H1 (cell line): ENCODE results near the gene GRK5.
"Not testable (repeated sequence)": the region's sequence is repeated elsewhere in the genome, so short reads cannot be mapped to it uniquely, and the experiment has no call there.

Source experiments
- CEBPB ChIP-seq: IDR thresholded peaks from 2 replicates; pipeline ENCODE4 v1.6.1; 2012; ENCODE audit warnings: low read depth, low read length
- CTCF ChIP-seq, 3 experiments: IDR thresholded peaks; 1 replicate in 2 of 3; 2 replicates in 1 of 3; pipeline versions ENCODE4 v1.5.1 to v1.6.1; 2011; ENCODE audit warnings: low read length in 3 of 3, mild to moderate bottlenecking in 3 of 3, inconsistent platforms in 2 of 3, low read depth in 1 of 3, moderate library complexity in 1 of 3; ENCODE audit not compliant: insufficient read depth in 1 of 3; ENCODE audit errors: control extremely low read depth in 1 of 3
- EP300 ChIP-seq, 2 experiments: IDR thresholded peaks; 1 replicate in 1 of 2; 2 replicates in 1 of 2; pipeline ENCODE4 v1.6.1; 2011 to 2012; ENCODE audit warnings: low read depth in 2 of 2, low read length in 2 of 2, mild to moderate bottlenecking in 2 of 2, borderline replicate concordance in 1 of 2, inconsistent platforms in 1 of 2, moderate library complexity in 1 of 2
- EZH2 ChIP-seq: fragments of 200-600 bp; sonication (generic); IDR thresholded peaks from 2 replicates; pipeline ENCODE4 v1.7.1; 2012; ENCODE audit warnings: low read depth, mild to moderate bottlenecking, moderate library complexity, low read length, inconsistent platforms; ENCODE audit not compliant: severe bottlenecking
- GABPA ChIP-seq: IDR thresholded peaks from 2 replicates; pipeline ENCODE4 v1.6.1; 2011; ENCODE audit warnings: mild to moderate bottlenecking, low read length, moderate library complexity, borderline replicate concordance; ENCODE audit not compliant: insufficient read depth
- GTF2F1 ChIP-seq: IDR thresholded peaks from 2 replicates; pipeline ENCODE4 v1.6.1; 2012; ENCODE audit warnings: low read depth, low read length, improper control_type of control experiment, borderline replicate concordance
- HDAC2 ChIP-seq, 2 experiments: fragments of 300-600 bp in 1 of 2; sonication (generic) in 1 of 2; IDR thresholded peaks; 2 replicates each; pipeline ENCODE4 v1.6.1; 2011 to 2012; ENCODE audit warnings: low read depth in 2 of 2, low read length in 2 of 2, mild to moderate bottlenecking in 2 of 2, moderate library complexity in 2 of 2, borderline replicate concordance in 1 of 2, inconsistent platforms in 1 of 2
- MAX ChIP-seq: IDR thresholded peaks from 2 replicates; pipeline ENCODE4 v1.6.1; 2012; ENCODE audit warnings: inconsistent platforms
- POLR2A ChIP-seq, 2 experiments: IDR thresholded peaks; 1 replicate in 1 of 2; 2 replicates in 1 of 2; pipeline ENCODE4 v1.6.1; 2011; ENCODE audit warnings: low read depth in 2 of 2, low read length in 2 of 2, mild to moderate bottlenecking in 2 of 2; ENCODE audit errors: control extremely low read depth in 1 of 2
- POLR2AphosphoS5 ChIP-seq: IDR thresholded peaks from 2 replicates; pipeline ENCODE4 v1.6.1; 2011; ENCODE audit warnings: low read depth, low read length
- SRF ChIP-seq: IDR thresholded peaks from 2 replicates; pipeline ENCODE4 v1.6.1; 2011; ENCODE audit warnings: mild to moderate bottlenecking, low read depth, low read length, moderate library complexity
- TEAD4 ChIP-seq: IDR thresholded peaks from 2 replicates; pipeline ENCODE4 v1.6.1; 2012; ENCODE audit warnings: low read depth, low read length, inconsistent platforms, mixed read lengths
- YY1 ChIP-seq: IDR thresholded peaks from 2 replicates; pipeline ENCODE4 v1.6.1; 2011; ENCODE audit warnings: low read depth, mild to moderate bottlenecking, low read length
- ZNF274 ChIP-seq: IDR thresholded peaks from 2 replicates; pipeline ENCODE4 v1.7.0; 2012; ENCODE audit warnings: low read length, borderline replicate concordance; ENCODE audit errors: extremely low read depth

- not testable (repeated sequence) for TF ChIP-seq POLR2A (IDR thresholded peaks at IDR 0.05; ENCODE audit: control extremely low read depth in 1 of 2, low read depth in 2 of 2, low read length in 2 of 2); GTF2F1; EP300 (IDR thresholded peaks at IDR 0.05; ENCODE audit: borderline replicate concordance in 1 of 2, low read depth in 2 of 2, low read length in 2 of 2); TEAD4; YY1; CTCF (IDR thresholded peaks at IDR 0.05; ENCODE audit: control extremely low read depth in 1 of 3, insufficient read depth in 1 of 3, low read depth in 1 of 3, low read length in 3 of 3); EZH2; CEBPB; GABPA; POLR2AphosphoS5; MAX; SRF; ZNF274; HDAC2 (IDR thresholded peaks at IDR 0.05; ENCODE audit: borderline replicate concordance in 1 of 2, low read depth in 2 of 2, low read length in 2 of 2)
Measured at GRCh38 chr10:119180850-119181400, 26.4 kb upstream of the GRK5 start.
